K562 (cell line): ENCODE results near the gene IGSF9. TPM values are rescaled to one million over a fixed set of nuclear protein-coding genes. Genes with fewer than 3 reads are reported as not detected.

Source experiments
- ARID1B ChIP-seq: fragments of 450-650 bp; IDR thresholded peaks from 2 replicates; pipeline ENCODE4 v1.6.1; 2016; ENCODE audit warnings: antibody characterized with exemption, mild to moderate bottlenecking, inconsistent platforms
- ATF3 ChIP-seq, 2 experiments: fragments of 450-650 bp in 1 of 2; sonication (generic) in 1 of 2; formaldehyde crosslinking in 1 of 2; IDR thresholded peaks in 1 of 2; conservative IDR thresholded peaks in 1 of 2; 2 replicates each; pipeline versions ENCODE4 v1.6.1 to v1.8.1; 2016 to 2023; ENCODE audit warnings: mild to moderate bottlenecking in 2 of 2, moderate library complexity in 2 of 2, inconsistent platforms in 1 of 2, missing genetic modification reagents in 1 of 2
- CBFA2T3 ChIP-seq: fragments of 450-650 bp; IDR thresholded peaks from 2 replicates; pipeline ENCODE4 v1.6.1; 2017
- EGR1 ChIP-seq: fragments of 450-650 bp; conservative IDR thresholded peaks from 2 replicates; pipeline ENCODE4 v1.6.1; 2017; ENCODE audit warnings: mild to moderate bottlenecking
- EP400 ChIP-seq: fragments of 450-650 bp; IDR thresholded peaks from 2 replicates; pipeline ENCODE4 v1.6.1; 2017; ENCODE audit warnings: antibody characterized with exemption, mild to moderate bottlenecking, moderate library complexity
- KAT2B ChIP-seq: IDR thresholded peaks from one replicate; pipeline ENCODE4 v1.6.1; 2012; ENCODE audit warnings: low read depth, mild to moderate bottlenecking, control low read depth, inconsistent platforms, low read length, moderate library complexity
- KLF16 ChIP-seq: IDR thresholded peaks from 2 replicates; pipeline ENCODE4 v1.6.1; 2016; ENCODE audit warnings: antibody characterized with exemption
- MEF2A ChIP-seq: IDR thresholded peaks from 2 replicates; pipeline ENCODE4 v1.6.1; 2011; ENCODE audit warnings: low read depth, mild to moderate bottlenecking, low read length, moderate library complexity; ENCODE audit not compliant: control insufficient read depth
- MEF2D ChIP-seq: conservative IDR thresholded peaks from 2 replicates; pipeline ENCODE4 v1.6.1; 2016; ENCODE audit warnings: low read depth, missing genetic modification characterization, missing compliant biosample characterization
- NCOR1 ChIP-seq: fragments of 450-650 bp; IDR thresholded peaks from 2 replicates; pipeline ENCODE4 v1.6.1; 2016; ENCODE audit warnings: mild to moderate bottlenecking, moderate library complexity
- NR4A1 ChIP-seq, 2 experiments: fragments of 250-450 bp in 1 of 2; fragments of 450-650 bp in 1 of 2; sonication (Bioruptor Pico) in 1 of 2; IDR thresholded peaks; 2 replicates each; pipeline versions ENCODE4 v1.4.0 to v1.6.1; 2016 to 2020; ENCODE audit warnings: mild to moderate bottlenecking in 2 of 2, missing compliant biosample characterization in 1 of 2, missing genetic modification characterization in 1 of 2, moderate library complexity in 1 of 2
- SLC30A9 ChIP-seq: fragments of 250-450 bp; sonication (Bioruptor Pico); IDR thresholded peaks from 2 replicates; pipeline ENCODE4 v1.8.0; 2022; ENCODE audit warnings: mild to moderate bottlenecking, moderate library complexity
- SMARCE1 ChIP-seq: fragments of 450-650 bp; IDR thresholded peaks from 2 replicates; pipeline ENCODE4 v1.7.1; 2016; ENCODE audit warnings: mild to moderate bottlenecking
- STAT6 ChIP-seq: sonication (generic); formaldehyde crosslinking; IDR thresholded peaks from 2 replicates; pipeline ENCODE4 v1.8.1; 2023; ENCODE audit warnings: mild to moderate bottlenecking, missing genetic modification reagents
- YY1 ChIP-seq, 3 experiments: IDR thresholded peaks; 2 replicates each; pipeline ENCODE4 v1.6.1; 2011; ENCODE audit warnings: low read length in 2 of 3, mild to moderate bottlenecking in 2 of 3, moderate library complexity in 2 of 3, borderline replicate concordance in 1 of 3, control low read depth in 1 of 3, low read depth in 1 of 3; ENCODE audit not compliant: insufficient read depth in 3 of 3, insufficient replicate concordance in 2 of 3, control insufficient read depth in 1 of 3, insufficient read length in 1 of 3; ENCODE audit errors: extremely low read depth in 1 of 3
- ZFX ChIP-seq: sonication (generic); formaldehyde crosslinking; IDR thresholded peaks from 2 replicates; pipeline ENCODE4 v1.8.0; 2022; ENCODE audit warnings: mild to moderate bottlenecking, missing genetic modification reagents, moderate library complexity
- ZNF76 ChIP-seq: fragments of 250-450 bp; sonication (Bioruptor Pico); IDR thresholded peaks from 2 replicates; pipeline ENCODE4 v1.4.0; 2020; ENCODE audit warnings: mild to moderate bottlenecking, moderate library complexity, borderline replicate concordance
- polyA plus RNA-seq, 8 experiments: library from polyadenylated mRNA; depleted of rRNA in 4 of 8; stranded (reverse) in 5 of 8; unstranded in 3 of 8; fragments of >200 nt; fragmentation: Nextera tagmentation in 2 of 8; fragmentation: Illumina TruSeq in 1 of 8; extraction: Ambion mirVana in 2 of 8; extraction: Trizol in 1 of 8; gene quantifications; 2 replicates each; pipeline versions ENCODE4 v1.2.1 to v1.2.3, GENCODE V29; 2011 to 2014; ENCODE audit warnings: inconsistent platforms in 1 of 8, missing spikeins in 1 of 8
- total RNA-seq, 7 experiments: library from RNA; depleted of rRNA in 6 of 7; stranded (reverse); fragments of >200 nt in 6 of 7; fragmentation: Illumina TruSeq in 2 of 7; extraction: Trizol in 2 of 7; gene quantifications; 2 replicates each; pipeline versions ENCODE4 v1.2.1 to v1.2.3, GENCODE V29; 2011 to 2021; ENCODE audit warnings: low replicate concordance in 1 of 7
- TF ChIP-seq, protein P1 (sequence below), 3 experiments: fragments of 200-800 bp in 1 of 3; sonication (Bioruptor generic) in 1 of 3; sonication (generic) in 1 of 3; formaldehyde crosslinking in 1 of 3; IDR thresholded peaks; 2 replicates each; pipeline versions ENCODE4 v1.6.1 to v1.8.0; 2016 to 2022; ENCODE audit warnings: mild to moderate bottlenecking in 2 of 3, missing compliant biosample characterization in 2 of 3, missing genetic modification characterization in 2 of 3, missing genetic modification reagents in 1 of 3
- TF ChIP-seq, protein P2 (sequence below): fragments of 200-800 bp; sonication (Bioruptor generic); IDR thresholded peaks from 2 replicates; pipeline ENCODE4 v1.6.1; 2017; ENCODE audit warnings: missing genetic modification characterization, missing compliant biosample characterization

IGSF9 gene
- total and polyA plus RNA-seq, 9 of the 15 experiments (the other 6 are each of a cell fraction or from before 2014, with no cell fraction given) = 0.03 to 0.29 (median 0.07) TPM; not detected in 1

- TF ChIP-seq MEF2D (tag) (peak; percentile 71; the same call in 1 of the 2 replicates), ATF3 (IDR thresholded peaks at IDR 0.05) (peak; percentile 59), ATF3 (CRISPR knock-in tag; conservative IDR thresholded peaks at IDR 0.05) (no peak), STAT6 (peak; percentile 36; the same call in 1 of the 2 replicates), EP400 (0 out of 2 replicates have a peak, but pooled peaks have one; percentile 21), MEF2A (peak; percentile 87), SLC30A9 (CRISPR knock-in tag) (no peak), ARID1B (peak; percentile 74), KLF16 (peak; percentile 64), NCOR1 (peak; percentile 74), KAT2B (no peak), CBFA2T3 (peak; percentile 84), NR4A1 (CRISPR knock-in tag; IDR thresholded peaks at IDR 0.05) (no peak), NR4A1 (tag; IDR thresholded peaks at IDR 0.05) (no peak), EGR1 (peak; percentile 64), SMARCE1 (peak; percentile 38; the same call in 1 of the 2 replicates), ZFX (CRISPR knock-in tag) (0 out of 2 replicates have a peak, but pooled peaks have one; percentile 31), ZNF76 (no peak), YY1 (IDR thresholded peaks at IDR 0.05; ENCODE audit: borderline replicate concordance in 1 of 3, control insufficient read depth in 1 of 3, extremely low read depth in 1 of 3, insufficient read depth in 3 of 3, insufficient read length in 1 of 3, insufficient replicate concordance in 2 of 3, low read depth in 1 of 3, low read length in 2 of 3) (peak in 2 of 3 experiments; percentile 82 to 90)
- TF ChIP-seq, protein P1, sequence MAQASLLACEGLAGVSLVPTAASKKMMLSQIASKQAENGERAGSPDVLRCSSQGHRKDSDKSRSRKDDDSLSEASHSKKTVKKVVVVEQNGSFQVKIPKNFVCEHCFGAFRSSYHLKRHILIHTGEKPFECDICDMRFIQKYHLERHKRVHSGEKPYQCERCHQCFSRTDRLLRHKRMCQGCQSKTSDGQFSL (CRISPR knock-in tag; IDR thresholded peaks at IDR 0.05) = 0 out of 2 replicates have a peak, but pooled peaks have one; percentile 44
- TF ChIP-seq, protein P1 (tag; IDR thresholded peaks at IDR 0.05) = no peak
- TF ChIP-seq, protein P2, sequence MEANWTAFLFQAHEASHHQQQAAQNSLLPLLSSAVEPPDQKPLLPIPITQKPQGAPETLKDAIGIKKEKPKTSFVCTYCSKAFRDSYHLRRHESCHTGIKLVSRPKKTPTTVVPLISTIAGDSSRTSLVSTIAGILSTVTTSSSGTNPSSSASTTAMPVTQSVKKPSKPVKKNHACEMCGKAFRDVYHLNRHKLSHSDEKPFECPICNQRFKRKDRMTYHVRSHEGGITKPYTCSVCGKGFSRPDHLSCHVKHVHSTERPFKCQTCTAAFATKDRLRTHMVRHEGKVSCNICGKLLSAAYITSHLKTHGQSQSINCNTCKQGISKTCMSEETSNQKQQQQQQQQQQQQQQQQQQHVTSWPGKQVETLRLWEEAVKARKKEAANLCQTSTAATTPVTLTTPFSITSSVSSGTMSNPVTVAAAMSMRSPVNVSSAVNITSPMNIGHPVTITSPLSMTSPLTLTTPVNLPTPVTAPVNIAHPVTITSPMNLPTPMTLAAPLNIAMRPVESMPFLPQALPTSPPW (CRISPR knock-in tag) = peak; percentile 70; the same call in 1 of the 2 replicates
Measured at GRCh38 chr1:159921700-159922504, 23.5 kb downstream of the IGSF9 start (continued).
